ENCODE data around the gene RAB5B. TPM values are rescaled to one million over a fixed set of nuclear protein-coding genes. Genes with fewer than 3 reads are reported as not detected.

The RAB5B gene
- total RNA-seq, 1 experiment from 2014 or later: 102 TPM

GRCh38 chr12:55927588-55928502 lies 46.0 kb upstream of the RAB5B start, which contains the start of gene PYM1:
PYM1 (minus strand) TSS chr12:55927894; CDS start chr12:55927761, 133 bp downstream.
- POLR2A ChIA-PET: no interaction called here
- intact Hi-C loops (cut with micrococcal nuclease; ENCODE audit: unreplicated experiment): loop anchor here (2.0 to 5.0 kb wide), 2 partner anchors 99 to 201 kb away; partner anchors contain the start of genes CD63 and DNAJC14
- in situ Hi-C loops (cut with HindIII; ENCODE audit: low pct_unique_long_range_greater_than_20kb, low sequenced_read_pairs): no loop called here
- no TSS peak for BruUV-seq (replicated peaks)
- Histone ChIP-seq H3K4me3 (ENCODE audit: low read depth in 2 of 2, low read length in 2 of 2) (peak within 1 kb of the TSS; percentile 67 to 91), H3K4me1 (ENCODE audit: control insufficient read depth, insufficient read depth, low read length) (peaks cover 38% of the 10 kb centered on the region), H3K27ac (ENCODE audit: low read length) (peak within 1 kb of the TSS; percentile 100), H3K27me3 (ENCODE audit: control insufficient read depth, insufficient read depth, low read length) (peaks cover 5% of the 10 kb centered on the region; the same call in 1 of the 2 replicates), H3K36me3 (ENCODE audit: control insufficient read depth, insufficient read depth, low read length) (peaks cover 4% of the 10 kb centered on the region; the same call in 1 of the 2 replicates), H3K9me3 (ENCODE audit: control insufficient read depth, insufficient read depth, low read depth, low read length) (no peaks in the 10 kb centered on the region)
- TF ChIP-seq REST (IDR thresholded peaks at IDR 0.05; ENCODE audit: insufficient read depth in 1 of 2, low read depth in 2 of 2, low read length in 1 of 2): no peak
- peak; percentile 65; the same call in 1 of the 2 replicates for TF ChIP-seq TCF7L2 (IDR thresholded peaks at IDR 0.05; ENCODE audit: low read depth, low read length)
- TF ChIP-seq SIN3A (IDR thresholded peaks at IDR 0.05; ENCODE audit: borderline replicate concordance, insufficient read depth, low read depth, low read length): no peak
- TF ChIP-seq POLR2AphosphoS5 (IDR thresholded peaks at IDR 0.05; ENCODE audit: low read depth, low read length): peak; percentile 80
- TF ChIP-seq CTCF (IDR thresholded peaks at IDR 0.05): no peak
- DNase-seq (ENCODE audit: low read depth, low spot score) (peak; percentile 59), ATAC-seq (peak; percentile 65)
- CTCF ChIA-PET: interaction anchor here (0.6 to 1.0 kb wide), 4 partner anchors 13 to 82 kb away, joined by 3 to 11 read pairs (median 6); no protein-coding TSS in a partner anchor

GRCh38 chr12:55929306-55929791 lies 44.5 kb upstream of the RAB5B start:
- DNase-seq (ENCODE audit: low read depth, low spot score): no peak
- ChIA-PET POLR2A (interaction anchor here (0.5 kb wide), 1 partner anchor 19 kb away, joined by 4 read pairs; no protein-coding TSS in a partner anchor), CTCF (interaction anchor here (0.6 kb wide), 1 partner anchor 43 kb away, joined by 3 read pairs; no protein-coding TSS in a partner anchor)
- Histone ChIP-seq H3K27ac (ENCODE audit: low read length) (peak overlapping the region; percentile 66), H3K27me3 (ENCODE audit: control insufficient read depth, insufficient read depth, low read length) (peaks cover 14% of the 10 kb centered on the region; the same call in 1 of the 2 replicates), H3K4me1 (ENCODE audit: control insufficient read depth, insufficient read depth, low read length) (peaks cover 39% of the 10 kb centered on the region), H3K36me3 (ENCODE audit: control insufficient read depth, insufficient read depth, low read length) (peaks cover 4% of the 10 kb centered on the region; the same call in 1 of the 2 replicates), H3K9me3 (ENCODE audit: control insufficient read depth, insufficient read depth, low read depth, low read length) (no peaks in the 10 kb centered on the region), H3K4me3 (ENCODE audit: low read depth in 2 of 2, low read length in 2 of 2) (no peak overlapping the region)
- intact Hi-C loops (cut with micrococcal nuclease; ENCODE audit: unreplicated experiment): loop anchor here (5.0 kb wide), 1 partner anchor 202 kb away; the partner anchor contains the start of gene CD63
- no TSS peak for BruUV-seq (replicated peaks)
- no peak for TF ChIP-seq POLR2AphosphoS5 (IDR thresholded peaks at IDR 0.05; ENCODE audit: low read depth, low read length)
- in situ Hi-C loops (cut with HindIII; ENCODE audit: low pct_unique_long_range_greater_than_20kb, low sequenced_read_pairs): no loop called here
- no peak for ATAC-seq
